Measurements from ENCODE around the gene SFRP2. TPM values are rescaled to one million over a fixed set of nuclear protein-coding genes. Genes with fewer than 3 reads are reported as not detected.

SFRP2 gene
- total RNA-seq, 1 donor from 2014 or later: 56.2 TPM

DNA sequence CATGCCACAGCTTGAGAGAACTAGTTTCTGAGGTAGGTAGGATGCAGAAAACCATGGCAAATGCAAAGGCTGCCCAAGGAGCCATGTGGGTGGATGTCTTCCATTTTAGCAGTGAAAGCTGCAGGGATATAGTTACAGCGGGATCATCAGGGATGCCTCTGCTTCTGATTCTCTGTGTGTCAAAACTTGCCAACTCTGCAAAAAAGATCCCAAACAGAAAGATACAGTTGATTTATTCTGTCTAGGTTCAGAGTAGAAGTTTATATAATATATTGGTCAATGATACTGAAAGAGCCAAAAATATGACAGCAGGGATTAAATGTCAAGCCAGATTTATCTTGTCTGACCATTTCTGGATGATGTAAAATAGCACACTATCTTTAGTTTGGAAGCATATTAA lies 42.4 kb upstream of the SFRP2 start:
- H3K27ac ChIP-seq: no peak overlapping the region
- no peak for TF ChIP-seq CTCF (IDR thresholded peaks at IDR 0.05)
- no peaks in the 10 kb centered on the region for H3K27me3 ChIP-seq
- intact Hi-C loops (cut with DNase I): no loop called here
- H3K9me3 ChIP-seq: no peaks in the 10 kb centered on the region
- DNase-seq (ENCODE audit: low spot score in 2 of 2): no peak
- H3K4me3 ChIP-seq: no peak overlapping the region
- no peaks in the 10 kb centered on the region for H3K4me1 ChIP-seq
- H3K36me3 ChIP-seq: no peaks in the 10 kb centered on the region

GRCh38 chr4:153825691-153826090 lies 36.8 kb upstream of the SFRP2 start:
- intact Hi-C loops (cut with DNase I): no loop called here
- Histone ChIP-seq H3K4me1 (no peaks in the 10 kb centered on the region), H3K27ac (no peak overlapping the region), H3K36me3 (no peaks in the 10 kb centered on the region), H3K9me3 (no peaks in the 10 kb centered on the region), H3K27me3 (no peaks in the 10 kb centered on the region), H3K4me3 (no peak overlapping the region)
- no peak for DNase-seq (ENCODE audit: low spot score in 2 of 2)
- no peak for TF ChIP-seq CTCF (IDR thresholded peaks at IDR 0.05)

DNA sequence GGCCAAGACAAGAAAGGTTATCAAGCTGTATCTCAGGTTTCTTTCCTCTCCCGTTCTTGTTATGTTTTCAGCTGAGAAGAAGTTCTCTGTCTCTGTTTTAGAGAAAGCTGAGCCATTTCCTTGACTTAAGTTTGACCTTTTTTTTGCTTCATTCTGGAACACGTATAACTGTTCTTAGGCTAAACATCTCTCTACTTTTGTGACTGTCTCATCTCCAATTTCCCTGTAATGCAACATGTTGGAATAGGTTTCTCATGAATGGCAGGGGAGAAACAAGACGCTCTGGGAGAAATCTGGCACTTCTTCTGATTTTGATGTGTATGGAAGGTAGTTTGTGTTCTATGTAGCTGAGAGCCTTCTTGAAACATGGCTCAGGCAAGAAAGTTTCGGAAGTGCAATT lies 36.2 kb upstream of the SFRP2 start:
- Histone ChIP-seq H3K36me3 (no peaks in the 10 kb centered on the region), H3K9me3 (no peaks in the 10 kb centered on the region), H3K4me3 (no peak overlapping the region), H3K4me1 (no peaks in the 10 kb centered on the region), H3K27me3 (no peaks in the 10 kb centered on the region), H3K27ac (no peak overlapping the region)
- intact Hi-C loops (cut with DNase I): no loop called here
- TF ChIP-seq CTCF (IDR thresholded peaks at IDR 0.05): no peak
- no peak for DNase-seq (ENCODE audit: low spot score in 2 of 2)

GRCh38 chr4:153824501-153824900 lies 35.6 kb upstream of the SFRP2 start:
- H3K4me3 ChIP-seq: no peak overlapping the region
- DNase-seq (ENCODE audit: low spot score in 2 of 2): no peak
- H3K9me3 ChIP-seq: no peaks in the 10 kb centered on the region
- H3K36me3 ChIP-seq: no peaks in the 10 kb centered on the region
- TF ChIP-seq CTCF (IDR thresholded peaks at IDR 0.05): no peak
- H3K27me3 ChIP-seq: no peaks in the 10 kb centered on the region
- no peaks in the 10 kb centered on the region for H3K4me1 ChIP-seq
- intact Hi-C loops (cut with DNase I): no loop called here
- H3K27ac ChIP-seq: no peak overlapping the region

- intact Hi-C loops (cut with DNase I): no loop called here
- Histone ChIP-seq H3K9me3 (no peaks in the 10 kb centered on the region), H3K4me3 (no peak overlapping the region), H3K4me1 (no peaks in the 10 kb centered on the region), H3K36me3 (no peaks in the 10 kb centered on the region), H3K27me3 (no peaks in the 10 kb centered on the region), H3K27ac (no peak overlapping the region)
- no peak for TF ChIP-seq CTCF (IDR thresholded peaks at IDR 0.05)
- no peak for DNase-seq (ENCODE audit: low spot score in 2 of 2)
Observed at GRCh38 chr4:153823483-153823882, 34.6 kb upstream of the SFRP2 start.

DNA sequence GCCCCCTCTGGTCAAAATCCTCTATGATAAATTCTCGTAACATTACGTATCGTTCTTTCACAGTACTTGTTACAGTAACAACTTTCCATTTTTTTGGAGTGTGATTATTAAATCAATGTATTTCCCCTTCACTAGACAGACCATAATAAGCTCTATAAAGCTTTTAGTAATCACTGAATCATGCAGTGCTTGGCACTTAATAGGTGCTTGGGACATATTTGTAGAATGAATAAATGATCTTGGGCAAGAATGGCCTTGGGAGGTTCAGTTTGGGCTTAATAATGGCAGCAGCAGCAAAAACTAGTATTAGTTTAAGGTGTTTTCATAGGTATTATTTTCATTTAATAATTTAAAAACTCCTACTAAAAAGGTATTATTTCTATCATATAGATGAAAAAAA lies 33.4 kb upstream of the SFRP2 start:
- H3K4me3 ChIP-seq: no peak overlapping the region
- H3K27ac ChIP-seq: no peak overlapping the region
- no peaks in the 10 kb centered on the region for H3K27me3 ChIP-seq
- no peaks in the 10 kb centered on the region for H3K4me1 ChIP-seq
- intact Hi-C loops (cut with DNase I): no loop called here
- H3K36me3 ChIP-seq: no peaks in the 10 kb centered on the region
- DNase-seq (ENCODE audit: low spot score in 2 of 2): no peak
- TF ChIP-seq CTCF (IDR thresholded peaks at IDR 0.05): no peak
- H3K9me3 ChIP-seq: no peaks in the 10 kb centered on the region
